Activated naive CD4-positive, alpha-beta T cell treated with anti-CD3 and anti-CD28 coated beads for 36 hours (primary cell): ENCODE data around the gene FARP1. TPM values are rescaled to one million over a fixed set of nuclear protein-coding genes. Genes with fewer than 3 reads are reported as not detected.

ENCODE experiments used
- CTCF ChIA-PET: fragments of 350-600 bp; sonication (Branson Sonifier 250); formaldehyde crosslinking; loops from one replicate; lab custom pipeline; 2021; ENCODE audit warnings: antibody characterized with exemption; lab: Charles Lee
- DNase-seq: peaks from one replicate; pipeline ENCODE4 v3.0.0-alpha.2; 2020
- H3K27ac Mint-ChIP-seq: one replicate; pipeline ENCODE4 v1.8.0; 2021; ENCODE audit warnings: mild to moderate bottlenecking, mixed read lengths
- H3K27me3 Mint-ChIP-seq: one replicate; pipeline ENCODE4 v1.8.0; 2021; ENCODE audit warnings: low read depth, mixed read lengths
- H3K36me3 Mint-ChIP-seq: one replicate; pipeline ENCODE4 v1.8.0; 2021; ENCODE audit warnings: low read depth, mixed read lengths
- H3K4me1 Mint-ChIP-seq: one replicate; pipeline ENCODE4 v1.8.0; 2021; ENCODE audit warnings: low read depth, mixed read lengths
- H3K4me3 Mint-ChIP-seq: one replicate; pipeline ENCODE4 v1.8.0; 2021; ENCODE audit warnings: mild to moderate bottlenecking, moderate library complexity, mixed read lengths
- H3K9me3 Mint-ChIP-seq: one replicate; pipeline ENCODE4 v1.8.0; 2021; ENCODE audit warnings: mixed read lengths
- intact Hi-C: fragments of 100-400 bp; cut with micrococcal nuclease; formaldehyde crosslinking; loops from one replicate; pipeline ENCODE4 v1.15.1; 2023
- total RNA-seq, 2 experiments: library from RNA; stranded (reverse); gene quantifications; one replicate each; pipeline ENCODE4 v1.2.3, GENCODE V29; 2021

FARP1 gene
- total RNA-seq, 2 experiments from 2014 or later = 0.27 to 0.38 TPM

- intact Hi-C loops = no loop called here
- Mint-ChIP-seq H3K36me3 (no peaks in the 10 kb centered on the region), H3K4me1 (no peaks in the 10 kb centered on the region), H3K9me3 (no peaks in the 10 kb centered on the region), H3K4me3 (no peak overlapping the region), H3K27ac (no peak overlapping the region), H3K27me3 (peaks cover 2% of the 10 kb centered on the region)
- CTCF ChIA-PET = no interaction called here
- no peak for DNase-seq
Observed at GRCh38 chr13:98252931-98253470, 110.1 kb downstream of the FARP1 start.

- peaks cover 2% of the 10 kb centered on the region for H3K27me3 Mint-ChIP-seq
- H3K4me3 Mint-ChIP-seq = no peak overlapping the region
- DNase-seq = no peak
- CTCF ChIA-PET = no interaction called here
- no peaks in the 10 kb centered on the region for H3K36me3 Mint-ChIP-seq
- H3K27ac Mint-ChIP-seq = no peak overlapping the region
- intact Hi-C loops = no loop called here
- H3K9me3 Mint-ChIP-seq = no peaks in the 10 kb centered on the region
- H3K4me1 Mint-ChIP-seq = no peaks in the 10 kb centered on the region
Observed at GRCh38 chr13:98253526-98253925, 110.6 kb downstream of the FARP1 start.

- DNase-seq = no peak
- CTCF ChIA-PET = interaction anchor here (1.2 kb wide), 1 partner anchor 8 kb away, joined by 3 read pairs; no protein-coding TSS in a partner anchor
- H3K27me3 Mint-ChIP-seq = no peaks in the 10 kb centered on the region
- no peaks in the 10 kb centered on the region for H3K36me3 Mint-ChIP-seq
- H3K27ac Mint-ChIP-seq = no peak overlapping the region
- intact Hi-C loops = no loop called here
- H3K4me3 Mint-ChIP-seq = no peak overlapping the region
- no peaks in the 10 kb centered on the region for H3K9me3 Mint-ChIP-seq
- H3K4me1 Mint-ChIP-seq = no peaks in the 10 kb centered on the region
Observed at GRCh38 chr13:98254513-98254912, 111.6 kb downstream of the FARP1 start.

- DNase-seq = no peak
- CTCF ChIA-PET = no interaction called here
- Mint-ChIP-seq H3K27me3 (no peaks in the 10 kb centered on the region), H3K9me3 (no peaks in the 10 kb centered on the region), H3K27ac (no peak overlapping the region), H3K4me1 (no peaks in the 10 kb centered on the region), H3K4me3 (no peak overlapping the region), H3K36me3 (no peaks in the 10 kb centered on the region)
- intact Hi-C loops = no loop called here
Observed at GRCh38 chr13:98258226-98258625, 115.3 kb downstream of the FARP1 start.

- intact Hi-C loops = no loop called here
- no peaks in the 10 kb centered on the region for H3K9me3 Mint-ChIP-seq
- H3K4me1 Mint-ChIP-seq = no peaks in the 10 kb centered on the region
- DNase-seq = no peak
- H3K27me3 Mint-ChIP-seq = no peaks in the 10 kb centered on the region
- CTCF ChIA-PET = no interaction called here
- no peaks in the 10 kb centered on the region for H3K36me3 Mint-ChIP-seq
- H3K4me3 Mint-ChIP-seq = no peak overlapping the region
- H3K27ac Mint-ChIP-seq = no peak overlapping the region
Observed at GRCh38 chr13:98260357-98261164, 117.7 kb downstream of the FARP1 start.

- DNase-seq = no peak
- H3K27me3 Mint-ChIP-seq = no peaks in the 10 kb centered on the region
- H3K4me3 Mint-ChIP-seq = no peak overlapping the region
- no peaks in the 10 kb centered on the region for H3K9me3 Mint-ChIP-seq
- CTCF ChIA-PET = no interaction called here
- no peaks in the 10 kb centered on the region for H3K4me1 Mint-ChIP-seq
- no peaks in the 10 kb centered on the region for H3K36me3 Mint-ChIP-seq
- H3K27ac Mint-ChIP-seq = no peak overlapping the region
- intact Hi-C loops = no loop called here
Observed at GRCh38 chr13:98261165-98261702, 118.3 kb downstream of the FARP1 start.

- H3K4me1 Mint-ChIP-seq = no peaks in the 10 kb centered on the region
- no peak overlapping the region for H3K27ac Mint-ChIP-seq
- DNase-seq = no peak
- no peaks in the 10 kb centered on the region for H3K9me3 Mint-ChIP-seq
- intact Hi-C loops = no loop called here
- CTCF ChIA-PET = no interaction called here
- no peaks in the 10 kb centered on the region for H3K36me3 Mint-ChIP-seq
- H3K4me3 Mint-ChIP-seq = no peak overlapping the region
- no peaks in the 10 kb centered on the region for H3K27me3 Mint-ChIP-seq
Observed at GRCh38 chr13:98262292-98262691, 119.4 kb downstream of the FARP1 start.

GRCh38 chr13:98263841-98264240, 120.9 kb downstream of the FARP1 start:
- Mint-ChIP-seq H3K9me3 (no peaks in the 10 kb centered on the region), H3K36me3 (no peaks in the 10 kb centered on the region), H3K4me3 (no peak overlapping the region), H3K27ac (no peak overlapping the region), H3K27me3 (no peaks in the 10 kb centered on the region), H3K4me1 (no peaks in the 10 kb centered on the region)
- CTCF ChIA-PET = no interaction called here
- no peak for DNase-seq
- intact Hi-C loops = no loop called here

GRCh38 chr13:98264877-98265276, 122.0 kb downstream of the FARP1 start:
- Mint-ChIP-seq H3K36me3 (no peaks in the 10 kb centered on the region), H3K27ac (no peak overlapping the region), H3K9me3 (no peaks in the 10 kb centered on the region), H3K27me3 (no peaks in the 10 kb centered on the region), H3K4me3 (no peak overlapping the region), H3K4me1 (no peaks in the 10 kb centered on the region)
- intact Hi-C loops = no loop called here
- DNase-seq = no peak
- CTCF ChIA-PET = no interaction called here

GRCh38 chr13:98265692-98266551, 123.0 kb downstream of the FARP1 start:
- H3K36me3 Mint-ChIP-seq = no peaks in the 10 kb centered on the region
- no peak for DNase-seq
- intact Hi-C loops = no loop called here
- H3K4me1 Mint-ChIP-seq = no peaks in the 10 kb centered on the region
- H3K4me3 Mint-ChIP-seq = no peak overlapping the region
- CTCF ChIA-PET = no interaction called here
- no peaks in the 10 kb centered on the region for H3K27me3 Mint-ChIP-seq
- H3K9me3 Mint-ChIP-seq = no peaks in the 10 kb centered on the region
- no peak overlapping the region for H3K27ac Mint-ChIP-seq

GRCh38 chr13:98267080-98267912, 124.4 kb downstream of the FARP1 start:
- no peak for DNase-seq
- H3K4me3 Mint-ChIP-seq = no peak overlapping the region
- H3K9me3 Mint-ChIP-seq = no peaks in the 10 kb centered on the region
- CTCF ChIA-PET = no interaction called here
- no peaks in the 10 kb centered on the region for H3K4me1 Mint-ChIP-seq
- H3K36me3 Mint-ChIP-seq = no peaks in the 10 kb centered on the region
- intact Hi-C loops = no loop called here
- H3K27ac Mint-ChIP-seq = no peak overlapping the region
- no peaks in the 10 kb centered on the region for H3K27me3 Mint-ChIP-seq

- Mint-ChIP-seq H3K36me3 (no peaks in the 10 kb centered on the region), H3K27ac (no peak overlapping the region), H3K9me3 (no peaks in the 10 kb centered on the region), H3K27me3 (no peaks in the 10 kb centered on the region), H3K4me3 (no peak overlapping the region), H3K4me1 (no peaks in the 10 kb centered on the region)
- intact Hi-C loops = no loop called here
- CTCF ChIA-PET = interaction anchor here (0.6 kb wide), 1 partner anchor 20 kb away, joined by 3 read pairs; no protein-coding TSS in a partner anchor
- no peak for DNase-seq
Observed at GRCh38 chr13:98269386-98269785, 126.5 kb downstream of the FARP1 start.
